Mucosa of descending colon (tissue), 3 donors: ENCODE measurements around the gene TBC1D4. TPM values are rescaled to one million over a fixed set of nuclear protein-coding genes. Genes with fewer than 3 reads are reported as not detected.

ENCODE experiments used
- total RNA-seq, 3 donors: library from RNA; stranded (reverse); fragmentation: NEBNext Ultra II Directional in 2 of 3; extraction: Animal tissue kit (Norgen Biotek cat#: 25700) in 2 of 3; gene quantifications; one replicate each; pipeline versions ENCODE4 v1.2.1 to v1.2.4, GENCODE V29; 2021 to 2023
- donor health status: DM: no; HTN: no; CAD: no; lungs with moderate emphysema.
- donor health status: DM: no; HTN: no; CAD: no.
- donor health status: DM: no; HTN: yes; CAD: no.

The TBC1D4 gene
- total RNA-seq, 3 donors from 2014 or later = 13.4 to 24.6 (median 13.8) TPM

Other genes starting within 250 kb of the TBC1D4 start
- 100 to 1,000 TPM in 2 of 3 donors, 10 to 100 TPM in 1; 97.9 to 192 (median 132) TPM for gene COMMD6, start 55.7 kb upstream of the TBC1D4 start, total RNA-seq
- gene UCHL3, start 67.6 kb upstream of the TBC1D4 start, total RNA-seq = 10 to 100 TPM; 25.7 to 38.8 (median 27.3) TPM
- gene LMO7, start 154.2 kb upstream of the TBC1D4 start, total RNA-seq = 100 to 1,000 TPM; 127 to 243 (median 212) TPM